Inferior parietal cortex (tissue), 1 donor: ENCODE data around the gene SORT1.
"Not testable (repeated sequence)": the region's sequence is repeated elsewhere in the genome, so short reads cannot be mapped to it uniquely, and the experiment has no call there.

Experiments
- DNase-seq: peaks from one replicate; pipeline ENCODE4 v3.0.0-alpha.2; 2016; ENCODE audit errors: extremely low spot score

Gene SORT1

DNA sequence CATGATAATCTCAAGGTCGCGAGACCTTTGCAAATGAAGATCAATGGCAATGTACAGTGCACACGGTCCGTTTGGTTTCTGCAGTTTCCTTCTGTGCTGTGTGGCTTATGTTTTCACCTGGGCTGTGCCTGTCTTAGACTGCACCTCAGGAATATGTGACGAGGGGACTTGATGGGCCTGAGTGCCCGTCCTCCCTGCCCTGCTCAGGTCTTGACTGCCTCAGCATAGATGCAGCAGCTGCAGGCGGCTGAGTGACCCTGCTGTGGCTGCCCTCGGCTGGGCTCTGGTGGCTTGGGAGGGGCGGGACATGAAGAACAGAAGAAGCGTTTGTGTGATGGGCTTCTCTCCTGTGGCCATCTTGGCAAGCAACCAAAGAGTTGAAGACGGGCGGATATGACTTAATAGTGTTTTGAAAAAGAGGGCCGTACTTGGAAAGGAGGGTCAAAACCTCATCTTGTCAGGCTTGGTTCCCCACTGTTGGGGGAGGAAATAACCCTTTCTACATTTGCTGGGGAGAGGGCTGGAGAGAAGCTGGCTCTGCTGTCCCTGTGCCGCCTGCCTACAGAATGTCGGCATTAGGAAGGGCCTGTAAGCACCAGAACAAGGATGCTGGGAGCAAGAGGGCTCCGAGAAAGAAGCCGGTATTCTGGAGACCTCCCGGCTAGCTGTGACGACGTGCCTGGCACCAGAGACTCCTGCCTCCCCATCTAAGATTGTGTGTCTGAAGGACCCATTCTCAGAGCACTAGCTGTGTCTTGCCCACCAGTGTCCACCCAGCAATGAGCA is 98.0 kb downstream of the SORT1 start:
- peak; percentile 87 for DNase-seq

GRCh38 chr1:109298666-109299557 is 98.8 kb downstream of the SORT1 start:
- DNase-seq: peak; percentile 70

DNA sequence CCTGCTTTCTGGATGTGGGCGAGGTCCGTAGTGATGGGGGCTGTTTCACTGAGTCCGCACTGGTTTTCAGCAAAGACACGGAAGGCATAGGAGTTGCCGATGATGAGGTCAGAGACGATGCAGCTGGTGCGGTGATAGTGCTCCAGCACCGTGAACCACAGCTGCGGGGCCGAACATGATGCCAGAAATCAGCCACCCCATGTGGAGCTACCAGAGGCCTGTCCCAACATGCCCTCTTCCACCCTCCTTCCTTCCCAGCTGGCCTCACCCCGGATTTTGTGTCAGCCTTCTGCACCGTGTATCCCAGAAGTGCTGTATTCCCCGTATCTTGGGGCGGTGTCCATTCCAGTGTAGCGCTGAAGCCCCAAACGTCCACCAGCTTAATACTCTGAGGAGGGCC is 100.9 kb downstream of the SORT1 start:
- DNase-seq: no peak

DNA sequence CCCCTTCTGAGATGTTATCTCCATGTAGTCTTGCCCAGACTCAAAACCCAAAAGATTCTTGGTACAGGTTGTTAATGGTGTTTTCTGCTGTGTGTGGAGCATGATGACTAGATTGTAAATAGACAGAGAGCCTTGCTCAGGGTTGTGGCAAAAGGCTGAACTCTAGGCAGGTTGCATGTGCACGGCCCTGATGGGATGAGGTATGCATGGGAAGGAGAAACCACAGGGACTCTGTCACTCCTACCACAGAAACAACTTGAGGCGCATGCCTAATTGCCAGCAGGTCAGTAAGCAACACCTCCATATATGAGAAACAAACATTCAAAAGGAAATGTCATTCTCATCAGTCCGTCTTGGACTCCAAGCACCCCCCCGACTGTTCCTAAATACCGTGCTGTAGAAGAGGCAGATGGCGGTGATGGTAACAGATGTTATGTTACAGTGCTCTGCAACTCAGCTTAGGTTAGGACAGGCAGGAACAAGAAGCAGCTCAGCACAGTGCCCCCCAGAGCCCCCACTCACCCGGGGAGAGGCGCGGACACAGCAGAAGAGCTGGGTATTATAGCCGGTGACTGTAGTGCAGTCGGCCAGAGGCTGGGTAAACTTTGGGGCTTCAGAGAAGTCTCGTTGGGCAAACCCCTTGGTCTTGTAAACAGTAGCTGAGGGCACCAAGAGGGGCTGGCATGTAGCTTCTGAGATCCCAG is 101.9 kb downstream of the SORT1 start:
- DNase-seq: no peak

- DNase-seq: no peak
Measured at GRCh38 chr1:109294481-109294880, 103.2 kb downstream of the SORT1 start.

DNA sequence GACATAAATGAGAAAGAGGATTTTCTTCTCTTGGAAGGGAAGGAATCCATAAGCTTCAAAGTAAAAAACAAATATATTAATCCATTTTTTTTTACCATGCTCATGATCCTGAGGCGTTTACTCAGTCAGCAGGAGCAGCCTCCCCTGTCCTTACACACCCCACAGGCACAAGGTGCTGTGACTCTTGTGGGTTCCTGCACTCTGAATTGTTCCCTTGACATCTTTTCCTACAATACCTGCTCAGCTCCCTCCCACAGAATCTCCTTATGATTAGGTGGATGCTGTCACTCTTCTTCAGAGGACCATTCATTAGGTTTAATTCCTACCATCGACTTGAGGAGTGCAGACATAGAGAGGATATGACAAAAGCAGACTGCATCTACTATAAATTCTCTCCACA is 104.7 kb downstream of the SORT1 start:
- DNase-seq: no peak

DNA sequence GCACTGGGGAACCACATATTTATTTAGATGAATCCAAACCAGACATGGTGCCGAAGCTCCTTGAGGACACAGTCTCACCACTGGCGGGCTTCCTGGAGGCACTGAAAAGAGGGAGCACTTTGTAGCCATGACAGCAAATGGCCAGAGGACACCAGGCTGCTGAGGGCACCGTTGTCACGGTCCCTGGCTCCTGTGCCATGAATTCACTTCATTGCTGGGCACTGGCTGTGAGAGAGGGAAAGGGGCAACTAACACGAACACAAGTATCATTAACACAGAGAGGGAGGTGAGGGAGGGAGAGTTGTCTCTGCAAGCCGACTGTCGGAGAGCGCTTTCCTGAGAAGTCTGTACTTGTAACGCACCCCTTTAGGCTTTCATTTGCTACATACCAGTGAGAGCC is 105.4 kb downstream of the SORT1 start:
- no peak for DNase-seq

GRCh38 chr1:109290998-109291397 is 106.7 kb downstream of the SORT1 start:
- peak; percentile 36 for DNase-seq

- no peak for DNase-seq
Measured at GRCh38 chr1:109290137-109290536, 107.6 kb downstream of the SORT1 start.

DNA sequence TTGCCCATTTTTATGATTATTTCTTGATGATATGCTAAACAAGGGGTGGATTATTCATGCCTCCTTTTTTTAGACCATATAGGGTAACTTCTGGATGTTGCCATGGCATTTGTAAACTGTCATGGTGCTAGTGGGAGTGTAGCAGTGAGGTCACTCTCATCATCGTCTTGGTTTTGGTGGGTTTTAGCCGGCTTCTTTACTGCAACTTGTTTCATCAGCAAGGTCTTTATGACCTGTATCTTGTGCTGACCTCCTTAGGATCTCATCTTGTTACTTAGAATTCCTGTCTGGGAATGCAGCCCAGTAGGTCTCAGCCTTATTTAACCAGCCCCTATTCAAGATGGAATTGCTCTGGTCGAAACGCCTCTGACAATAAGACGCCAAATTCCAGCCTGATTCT is 111.0 kb downstream of the SORT1 start:
- DNase-seq: not testable (repeated sequence)

DNA sequence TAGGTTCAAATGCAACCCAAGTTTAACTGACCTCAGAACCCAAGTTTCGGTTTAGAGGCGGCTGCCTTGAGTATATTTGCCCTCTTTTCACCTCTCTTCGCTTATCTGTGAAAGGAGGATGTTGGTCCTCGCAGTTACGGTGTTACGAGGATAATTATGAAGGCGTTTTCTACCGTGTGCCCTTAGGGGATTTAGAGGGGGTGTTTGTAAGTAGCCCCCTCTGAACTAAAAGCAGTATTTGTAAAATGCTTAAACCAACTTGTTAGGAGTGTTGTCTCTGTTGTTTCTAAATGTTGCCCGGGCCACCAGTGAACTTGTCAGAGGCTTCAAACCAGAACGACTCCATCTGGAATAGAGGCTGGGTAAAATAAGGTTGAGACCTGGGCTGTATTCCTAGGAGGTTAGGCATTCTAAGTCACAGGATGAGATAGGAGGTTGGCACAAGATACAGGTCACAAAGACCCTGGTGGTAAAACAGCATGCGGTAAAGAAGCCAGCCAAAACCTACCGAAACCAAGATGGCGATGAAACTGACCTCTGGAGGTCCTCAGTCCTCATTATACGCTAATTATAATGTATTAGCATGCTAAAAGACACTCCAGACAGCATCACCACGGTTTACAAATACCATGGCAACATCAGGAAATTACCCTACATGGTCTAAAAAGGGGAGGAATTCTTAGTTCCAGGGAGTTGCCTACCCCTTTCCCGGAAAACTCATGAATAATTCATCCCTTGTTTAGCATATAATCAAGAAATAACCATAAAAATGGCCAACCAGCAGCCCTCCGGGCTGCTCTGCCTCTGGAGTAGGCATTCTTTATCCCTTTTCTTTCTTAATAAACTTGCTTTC is 113.7 kb downstream of the SORT1 start:
- no peak for DNase-seq

- DNase-seq: peak; percentile 96
Measured at GRCh38 chr1:109282952-109283747, 114.6 kb downstream of the SORT1 start, which contains the start of gene PSRC1. PSRC1 (minus strand) TSS chr1:109283145.

DNA sequence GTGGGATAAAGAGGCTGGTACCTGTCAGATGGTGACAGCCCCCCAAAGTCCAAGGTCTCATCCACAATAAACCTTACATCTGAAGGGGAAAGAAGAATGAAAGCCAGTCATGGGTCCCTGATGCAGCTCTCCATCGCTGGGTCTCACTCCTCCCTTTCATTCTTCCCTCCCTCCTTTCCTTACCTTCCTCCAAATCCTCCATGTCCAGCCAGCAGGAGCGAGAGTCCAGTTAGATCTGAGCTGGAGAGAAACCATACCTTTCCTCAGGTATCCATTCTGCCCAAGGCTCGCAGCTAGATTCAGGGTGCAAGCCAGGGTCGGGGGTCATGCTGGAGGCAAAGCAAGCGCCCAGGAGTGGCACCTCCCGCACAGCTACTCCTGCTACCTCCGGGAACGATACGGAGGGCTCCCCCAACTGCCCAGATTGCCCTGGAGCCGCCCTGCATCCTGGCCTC is 115.2 kb downstream of the SORT1 start:
- DNase-seq: no peak

DNA sequence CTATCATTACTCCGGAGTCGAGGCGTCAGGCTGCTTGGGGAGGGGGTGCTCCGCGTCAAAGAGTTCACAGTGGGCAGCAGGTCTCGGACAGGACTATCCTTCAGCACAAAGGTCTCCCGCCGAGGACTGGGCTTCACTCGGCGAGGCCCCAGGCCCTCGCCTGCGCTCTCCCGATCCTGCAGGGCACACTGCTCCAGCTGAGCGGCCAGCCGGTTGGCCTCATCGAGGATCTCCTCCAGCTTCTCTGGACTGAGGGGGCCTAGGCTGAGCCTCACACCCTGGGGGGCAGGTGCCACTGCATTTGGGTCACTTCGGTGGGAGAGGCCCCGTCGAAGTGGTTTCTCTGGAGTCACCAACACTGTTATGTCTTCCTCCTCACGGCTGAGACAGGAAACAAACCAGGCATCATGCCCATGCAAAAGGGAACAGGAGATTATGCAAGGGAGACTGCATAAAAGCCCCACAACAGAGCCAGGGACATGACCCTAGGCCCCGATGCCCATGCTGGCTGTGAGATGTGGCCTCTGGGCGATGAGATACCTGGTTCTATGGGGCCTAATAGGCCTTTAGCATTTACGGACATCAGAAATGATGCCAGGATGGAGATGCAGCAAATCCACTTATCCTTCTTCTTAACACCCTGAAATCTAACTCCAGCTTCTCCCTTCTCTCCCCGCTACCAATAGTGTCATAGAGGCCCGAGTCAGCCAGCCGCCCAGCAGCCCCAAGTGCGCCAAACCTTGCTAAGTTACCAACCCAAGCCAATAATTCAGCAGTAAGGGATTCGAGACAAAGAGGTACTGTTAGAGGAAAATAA is 115.8 kb downstream of the SORT1 start:
- DNase-seq: no peak

DNA sequence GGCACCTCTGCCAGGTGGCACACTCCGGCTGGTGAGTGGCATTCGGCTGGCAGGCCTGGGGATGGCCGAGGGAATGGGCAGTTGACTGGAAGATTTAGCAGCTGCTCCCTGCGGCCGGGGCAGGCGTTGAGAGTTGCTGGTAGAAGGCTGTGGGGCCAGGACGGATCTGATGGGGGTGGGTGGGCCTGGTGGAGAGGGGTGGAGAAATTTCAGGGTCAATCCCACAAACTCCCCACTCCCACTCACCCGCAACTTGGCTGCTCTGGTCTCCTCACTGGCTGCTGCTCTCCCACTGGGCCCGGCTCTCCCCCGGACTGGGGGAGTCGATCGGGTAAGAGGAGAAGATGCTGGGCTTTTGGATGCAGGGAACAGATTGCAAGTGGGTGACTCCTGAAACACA is 116.9 kb downstream of the SORT1 start:
- DNase-seq: no peak

GRCh38 chr1:109279615-109280278 is 118.0 kb downstream of the SORT1 start:
- DNase-seq: no peak

GRCh38 chr1:109277434-109278204 is 120.1 kb downstream of the SORT1 start:
- DNase-seq: peak; percentile 85

- no peak for DNase-seq
Measured at GRCh38 chr1:109275706-109276345, 121.9 kb downstream of the SORT1 start.
